ENCODE results near the gene PRR14L.
"Not testable (repeated sequence)": the region's sequence is repeated elsewhere in the genome, so short reads cannot be mapped to it uniquely, and the experiment has no call there.

The PRR14L gene

GRCh38 chr22:31681349-31682345 lies 68.3 kb downstream of the PRR14L start:
- DNase-seq, result no peak

- no peak for DNase-seq
Measured at GRCh38 chr22:31680861-31681341, 69.0 kb downstream of the PRR14L start.

GRCh38 chr22:31678748-31679147 lies 71.2 kb downstream of the PRR14L start:
- DNase-seq, result no peak

- DNase-seq, result peak; percentile 93
Measured at GRCh38 chr22:31676700-31677099, 73.2 kb downstream of the PRR14L start.

GRCh38 chr22:31674219-31674618 lies 75.7 kb downstream of the PRR14L start:
- not testable (repeated sequence) for DNase-seq

GRCh38 chr22:31668849-31669248 lies 81.1 kb downstream of the PRR14L start:
- DNase-seq, result not testable (repeated sequence)

GRCh38 chr22:31662668-31663037 lies 87.3 kb downstream of the PRR14L start:
- no peak for DNase-seq

GRCh38 chr22:31661851-31662667 lies 87.9 kb downstream of the PRR14L start, which contains the start of gene PISD:
Gene PISD (minus strand): TSS chr22:31662215. CDS start chr22:31662208, 7 bp downstream.
- DNase-seq, result peak; percentile 96

- DNase-seq, result peak; percentile 60
Measured at GRCh38 chr22:31660860-31661341, 89.0 kb downstream of the PRR14L start.

- no peak for DNase-seq
Measured at GRCh38 chr22:31659246-31659645, 90.7 kb downstream of the PRR14L start.

GRCh38 chr22:31654408-31654807 lies 95.5 kb downstream of the PRR14L start:
- no peak for DNase-seq

GRCh38 chr22:31653944-31654343 lies 96.0 kb downstream of the PRR14L start:
- no peak for DNase-seq

GRCh38 chr22:31652911-31653684 lies 96.8 kb downstream of the PRR14L start:
- DNase-seq, result no peak

- DNase-seq, result no peak
Measured at GRCh38 chr22:31652088-31652487, 97.8 kb downstream of the PRR14L start.

- DNase-seq, result no peak
Measured at GRCh38 chr22:31651664-31652063, 98.3 kb downstream of the PRR14L start.

- no peak for DNase-seq
Measured at GRCh38 chr22:31650391-31650790, 99.5 kb downstream of the PRR14L start.

- no peak for DNase-seq
Measured at GRCh38 chr22:31647523-31648320, 102.2 kb downstream of the PRR14L start.

GRCh38 chr22:31647066-31647465 lies 102.9 kb downstream of the PRR14L start:
- no peak for DNase-seq

- DNase-seq, result peak; percentile 71
Measured at GRCh38 chr22:31646186-31647019, 103.5 kb downstream of the PRR14L start.

GRCh38 chr22:31639436-31640039 lies 110.4 kb downstream of the PRR14L start:
- no peak for DNase-seq
